DMS153 treated with DMSO at 0.1 percent for 48 hours (cell line): Measurements from ENCODE around the gene BARHL2.

Source experiments
- DNase-seq: peaks from one replicate; lab custom pipeline; 2025; ENCODE audit not compliant: unreplicated experiment; lab: John Stamatoyannopoulos, UW

Gene BARHL2

DNA sequence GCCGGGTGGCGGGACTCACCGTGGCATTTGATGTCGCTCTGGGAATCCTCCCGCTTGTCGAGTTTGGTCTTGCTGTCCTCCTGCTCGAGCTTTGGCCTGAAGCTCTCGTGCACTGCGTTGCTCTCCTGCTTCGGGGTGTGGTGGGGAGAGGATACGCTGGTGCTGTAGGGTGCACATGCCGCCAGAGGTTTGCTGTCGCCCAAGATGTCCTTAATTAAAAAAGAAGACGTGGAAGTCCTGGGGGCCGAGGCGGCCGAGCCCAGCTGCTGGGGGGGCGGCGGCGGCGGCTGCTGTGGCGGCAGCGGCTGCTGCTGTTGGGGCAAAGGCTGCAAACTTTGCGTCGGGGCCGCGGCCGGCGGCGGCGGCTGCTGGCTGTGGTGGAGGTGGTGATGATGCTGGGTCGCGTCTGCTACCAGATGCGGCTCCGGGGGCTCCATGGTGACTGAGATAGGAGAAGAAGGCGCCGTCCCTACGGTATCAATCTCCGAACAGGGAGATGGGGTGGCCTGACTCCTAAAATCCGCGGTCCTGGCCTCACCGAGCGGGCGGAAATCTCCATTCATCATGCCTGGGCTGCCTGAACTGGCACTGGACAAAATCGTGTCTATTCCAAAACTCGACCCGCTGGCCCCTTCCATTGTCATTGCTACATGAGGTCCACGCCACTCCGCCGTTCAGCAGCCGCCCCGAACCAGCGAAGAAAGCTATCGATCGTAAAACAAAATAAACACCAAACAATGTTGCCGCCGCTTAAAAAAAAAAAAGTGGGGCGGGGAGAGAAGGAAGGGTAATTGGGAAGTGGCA, at the start of gene BARHL2:
Gene BARHL2, minus strand, starts transcription at position 751 of the 804 bp plus-strand sequence. Its CDS starts 107 bp downstream, at position 644.
- DNase-seq, result no peak

DNA sequence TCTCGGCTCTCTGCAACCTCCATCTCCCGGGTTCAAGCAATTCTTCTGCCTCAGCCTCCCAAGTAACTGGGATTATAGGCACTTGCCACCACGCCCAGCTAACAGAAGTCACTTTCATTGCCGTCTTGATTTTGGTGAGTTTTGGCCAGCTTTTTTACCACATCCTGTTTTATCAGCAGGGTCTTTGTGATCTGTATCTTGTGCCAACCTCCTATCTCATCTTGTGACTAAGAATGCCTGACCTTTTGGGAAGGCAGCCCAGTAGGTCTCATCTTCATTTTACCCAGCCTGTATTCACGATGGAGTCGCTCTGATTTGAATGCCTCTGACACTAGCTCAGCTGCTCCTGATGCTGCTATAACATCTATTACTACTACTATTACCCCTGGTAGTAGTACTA, 46.8 kb upstream of the BARHL2 start:
- DNase-seq, result no peak

DNA sequence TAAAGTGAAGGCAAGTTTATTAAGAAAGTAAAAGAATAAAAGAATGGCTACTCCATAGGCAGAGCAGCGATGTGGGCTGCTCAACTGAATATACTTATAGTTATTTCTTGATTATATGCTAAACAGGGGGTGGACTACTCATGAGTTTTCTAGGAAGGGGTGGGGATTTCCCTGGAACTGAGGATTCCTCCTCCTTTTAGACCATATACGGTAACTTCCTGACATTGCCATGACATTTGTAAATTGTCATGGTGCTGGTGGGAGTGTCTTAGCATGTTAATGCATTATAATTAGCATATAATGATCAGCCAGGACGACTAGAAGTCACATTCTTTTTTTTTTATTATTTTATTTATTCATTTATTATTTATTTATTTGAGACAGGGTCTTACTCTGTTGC, 46.4 kb upstream of the BARHL2 start:
- no peak for DNase-seq

DNA sequence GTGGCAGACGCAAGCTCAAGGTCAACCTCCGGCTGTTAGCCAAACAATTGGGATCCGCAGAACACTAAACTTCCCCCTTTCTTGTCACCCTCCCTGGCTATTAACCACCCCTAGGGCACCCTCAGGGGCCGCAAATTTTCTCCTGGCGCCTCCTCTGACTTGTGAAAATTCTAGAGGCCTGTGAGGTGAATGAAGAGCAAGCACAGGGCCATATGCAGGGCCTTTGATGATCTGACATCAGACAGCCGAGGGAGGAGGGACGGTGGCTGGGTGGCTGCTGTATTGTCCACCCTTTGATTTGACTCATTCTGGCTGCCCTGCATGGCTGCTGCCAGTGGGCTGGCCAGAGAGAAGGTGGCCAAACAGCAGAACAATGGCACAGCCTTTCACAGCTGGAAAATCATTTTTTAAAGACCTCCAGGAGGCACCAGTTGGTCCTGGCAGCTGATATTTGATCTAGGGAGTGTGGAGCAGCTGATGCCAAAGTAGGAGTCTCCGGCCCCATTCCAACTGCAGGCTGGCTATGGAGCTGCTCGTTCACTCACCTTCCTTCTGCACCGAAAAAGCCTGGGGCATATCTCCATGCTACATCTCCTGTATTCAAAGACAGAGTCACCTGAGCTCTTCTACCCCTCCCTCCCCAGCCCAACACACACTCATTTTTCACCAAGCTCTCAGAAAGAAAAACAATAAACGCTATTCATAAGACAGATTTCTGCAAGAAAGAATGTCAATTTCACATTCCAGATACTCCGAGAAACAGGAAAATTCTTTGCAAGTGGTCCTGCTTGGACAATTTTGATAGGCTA, 44.9 kb upstream of the BARHL2 start:
- no peak for DNase-seq

DNA sequence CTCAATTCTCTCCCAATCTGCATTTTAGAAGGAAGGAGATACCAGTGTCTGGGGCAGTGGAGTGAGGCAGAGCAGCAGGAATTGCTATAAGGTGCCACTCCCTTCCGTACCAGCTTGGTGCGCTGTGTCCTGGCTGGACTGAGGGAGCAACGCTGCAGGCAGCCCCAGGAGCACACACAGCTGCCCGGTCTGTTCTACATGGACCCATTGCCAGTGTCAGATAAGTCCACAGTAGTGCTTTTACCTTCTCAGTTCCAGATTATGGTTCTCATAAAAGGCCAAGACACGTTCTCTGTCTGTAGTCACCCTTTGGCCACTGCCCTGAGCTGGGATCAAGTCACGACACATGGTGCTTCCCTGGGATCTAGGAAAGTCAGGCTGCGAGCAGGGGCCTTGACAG, 44.1 kb upstream of the BARHL2 start:
- no peak for DNase-seq

DNA sequence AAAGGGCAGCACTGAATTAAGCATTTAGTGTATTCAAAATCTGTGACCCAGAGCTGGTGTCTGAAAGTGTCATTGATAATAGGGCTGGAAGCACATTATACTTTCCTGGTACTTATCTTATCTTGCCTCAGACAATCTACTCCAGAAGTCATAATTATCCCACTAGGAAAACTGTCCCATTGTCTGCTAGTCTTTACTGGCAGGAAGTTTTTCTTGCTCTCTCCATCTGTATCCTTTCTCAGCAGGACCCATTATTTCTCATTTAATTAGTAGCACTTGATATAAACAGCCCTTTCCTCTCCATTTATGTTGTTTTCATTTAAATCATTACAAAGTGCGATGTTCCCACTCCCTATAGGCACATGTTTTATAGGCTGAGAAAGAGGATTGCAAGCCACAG, 36.5 kb upstream of the BARHL2 start:
- no peak for DNase-seq

DNA sequence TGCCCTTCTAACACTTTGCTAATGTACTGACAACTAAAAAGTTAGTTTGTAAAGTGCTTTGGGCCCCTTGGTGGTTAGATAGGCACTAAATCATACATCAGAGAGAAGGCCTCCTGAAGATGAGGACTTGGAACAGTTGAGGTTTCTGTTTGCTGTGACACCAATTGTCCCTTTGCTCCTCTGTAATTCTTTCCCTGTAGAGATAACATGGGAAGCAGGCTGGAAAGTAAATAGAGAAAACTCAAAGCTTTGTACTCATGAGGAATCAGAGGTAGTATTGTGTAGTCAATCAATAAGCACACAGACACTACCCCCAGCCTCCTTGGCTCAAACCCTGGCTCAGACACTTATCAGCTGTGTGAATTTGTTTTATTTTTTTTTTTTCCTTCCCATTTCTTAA, 31.6 kb upstream of the BARHL2 start:
- DNase-seq, result no peak

DNA sequence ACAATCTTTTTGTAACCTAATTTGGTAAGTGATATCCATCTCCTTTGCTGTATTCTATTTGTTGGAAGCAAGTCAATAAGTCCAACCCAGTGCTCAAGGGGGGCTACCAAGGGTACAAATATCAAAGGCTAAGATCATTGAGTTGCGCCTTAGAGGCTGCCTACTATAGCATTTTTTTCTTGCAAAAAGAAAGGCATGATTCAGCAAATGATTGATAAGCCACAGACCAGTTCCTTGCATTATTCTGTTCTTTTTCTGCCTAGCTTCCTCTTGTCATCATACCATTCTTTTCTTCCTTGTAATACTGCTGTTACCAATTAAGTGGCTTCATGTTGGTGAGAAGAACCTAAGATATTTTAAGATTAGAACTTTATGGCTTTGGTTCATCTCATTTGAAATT, 29.8 kb upstream of the BARHL2 start:
- no peak for DNase-seq

DNA sequence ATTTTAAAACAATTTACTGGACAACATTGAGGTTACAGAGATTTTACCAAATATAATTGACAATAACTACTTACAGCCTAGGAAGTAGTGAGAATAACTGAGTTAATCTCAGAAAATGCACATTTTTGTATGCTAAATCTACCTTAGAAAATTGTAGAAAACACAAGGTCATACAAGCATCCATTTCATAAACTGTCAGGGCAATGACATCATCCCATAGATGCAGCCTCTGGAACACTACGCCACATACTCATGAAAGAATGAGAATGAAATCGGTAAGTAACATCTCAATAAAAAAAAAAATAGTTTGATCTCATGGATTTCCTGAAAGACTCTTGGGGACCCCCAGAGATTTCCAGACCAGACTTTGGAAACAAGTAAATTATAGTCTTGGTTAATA, 28.9 kb upstream of the BARHL2 start:
- no peak for DNase-seq

DNA sequence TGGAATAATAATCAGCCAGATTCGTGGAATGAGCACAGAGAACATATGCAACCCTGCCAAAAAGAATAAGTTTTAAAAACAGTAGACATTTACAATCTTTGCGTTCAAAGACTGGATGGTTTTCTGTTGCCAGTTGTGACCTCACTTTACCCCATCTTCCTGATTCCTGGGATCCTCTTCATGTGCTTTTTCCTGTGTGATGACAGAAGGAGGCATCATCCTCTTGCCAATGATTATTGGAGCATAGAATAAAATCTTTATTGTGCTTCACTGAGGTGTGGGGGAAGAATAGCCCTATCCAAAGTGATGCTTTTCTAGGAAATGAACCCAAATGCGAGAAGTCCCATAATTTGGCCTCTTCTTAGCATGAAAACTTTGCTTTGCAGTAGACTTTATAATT, 15.0 kb upstream of the BARHL2 start:
- DNase-seq, result no peak

DNA sequence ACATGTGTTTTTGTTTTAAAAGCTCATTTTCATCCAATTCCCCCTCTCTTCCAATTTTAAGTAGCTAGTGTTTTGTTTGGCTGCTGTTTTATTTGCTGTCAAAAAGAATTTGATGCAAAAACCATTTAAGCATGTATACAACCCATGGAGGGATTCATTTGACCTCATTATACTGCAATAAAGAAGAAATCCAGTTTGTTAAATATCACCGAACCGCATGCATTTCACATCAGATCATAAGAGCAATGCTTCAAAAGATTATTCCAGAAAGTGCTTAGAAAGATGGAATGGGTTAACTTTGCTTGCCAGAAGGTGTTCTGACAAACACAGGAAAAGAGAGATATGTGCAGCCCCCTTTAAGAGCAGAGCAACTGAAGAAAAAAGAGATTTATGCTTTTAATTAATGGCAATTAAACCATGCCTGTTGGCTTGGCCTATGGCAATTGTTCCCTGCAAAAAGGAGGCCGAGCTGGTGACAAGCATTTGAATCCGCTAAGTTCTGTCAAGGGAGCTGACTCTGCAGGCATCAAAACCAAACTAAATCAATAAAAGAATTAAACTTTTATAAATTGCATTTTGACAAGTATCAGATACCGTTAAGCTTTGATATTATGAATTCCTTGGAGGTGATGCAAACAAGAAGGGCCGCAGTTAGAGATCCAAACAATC, 14.4 kb upstream of the BARHL2 start:
- DNase-seq, result no peak

DNA sequence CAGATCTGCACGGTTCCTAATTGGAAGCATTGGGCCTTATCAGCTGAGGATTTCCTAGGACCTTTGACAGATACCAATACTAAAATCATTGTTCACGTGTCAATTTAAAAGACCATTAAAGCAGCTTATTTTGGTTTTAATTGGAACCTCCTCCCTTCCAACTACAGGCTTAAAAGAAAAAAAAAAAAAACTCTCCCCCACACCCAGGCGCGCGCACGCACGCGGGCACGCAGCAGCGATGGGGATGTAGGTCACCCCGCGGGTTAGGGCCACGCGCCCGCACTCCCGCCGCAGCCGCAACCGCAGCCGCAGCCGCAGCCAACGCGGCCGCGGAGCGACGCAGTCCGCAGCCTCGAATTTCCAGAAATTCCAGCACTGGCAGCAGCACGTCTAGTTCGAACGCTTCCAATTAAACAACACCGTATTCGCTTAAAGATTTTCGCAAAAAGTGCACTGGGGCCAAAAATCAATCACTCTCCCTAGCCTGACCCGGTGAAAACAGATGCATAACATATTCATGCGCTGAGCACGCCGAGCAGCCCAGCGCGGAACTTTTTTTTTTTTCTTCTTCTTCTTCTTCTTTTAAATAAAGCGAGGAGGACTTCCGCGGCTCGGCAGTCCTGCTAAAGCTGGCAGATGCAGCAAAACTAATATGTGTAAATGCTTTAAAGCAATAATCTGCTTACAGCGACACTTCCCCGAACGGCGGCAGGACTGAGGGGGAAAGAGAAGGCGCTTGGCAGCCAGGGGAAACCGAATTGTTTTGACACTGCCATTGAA, 13.3 kb upstream of the BARHL2 start:
- no peak for DNase-seq

DNA sequence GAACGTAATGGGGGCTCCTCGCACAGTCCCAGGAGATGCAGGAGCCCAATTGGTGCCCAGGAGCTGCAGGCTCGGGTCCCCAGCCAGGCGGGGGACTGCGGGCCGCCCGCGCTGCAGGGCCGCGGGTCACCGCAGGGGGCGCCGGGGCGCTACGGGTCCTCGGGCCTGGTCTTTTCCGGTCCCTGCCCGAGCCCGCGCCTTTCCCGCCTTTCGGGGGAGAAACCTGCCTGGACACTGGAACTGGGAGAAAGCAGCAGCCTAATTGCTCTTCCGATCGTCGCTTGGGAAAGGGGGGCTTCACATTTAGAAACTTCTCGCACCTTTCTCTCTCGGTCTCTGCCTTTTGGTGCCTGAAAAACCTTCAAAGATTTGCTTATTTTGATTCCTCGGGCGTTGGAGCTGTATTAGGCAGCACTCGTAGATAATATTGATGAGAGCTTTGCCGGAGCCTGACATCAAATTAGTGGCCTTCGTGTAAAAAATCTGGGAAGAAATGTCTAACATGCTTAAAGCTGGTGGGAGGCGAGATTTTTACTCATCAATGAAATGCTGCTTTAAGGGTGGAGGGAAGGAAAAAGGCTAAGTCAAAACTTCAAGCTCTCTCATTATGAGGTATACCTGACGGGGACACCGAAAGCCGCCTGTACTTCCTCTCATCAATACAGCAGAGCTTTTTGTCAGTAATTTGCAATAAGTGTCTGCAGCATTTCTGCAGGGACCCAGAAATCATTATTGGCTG, 12.6 kb upstream of the BARHL2 start:
- no peak for DNase-seq

DNA sequence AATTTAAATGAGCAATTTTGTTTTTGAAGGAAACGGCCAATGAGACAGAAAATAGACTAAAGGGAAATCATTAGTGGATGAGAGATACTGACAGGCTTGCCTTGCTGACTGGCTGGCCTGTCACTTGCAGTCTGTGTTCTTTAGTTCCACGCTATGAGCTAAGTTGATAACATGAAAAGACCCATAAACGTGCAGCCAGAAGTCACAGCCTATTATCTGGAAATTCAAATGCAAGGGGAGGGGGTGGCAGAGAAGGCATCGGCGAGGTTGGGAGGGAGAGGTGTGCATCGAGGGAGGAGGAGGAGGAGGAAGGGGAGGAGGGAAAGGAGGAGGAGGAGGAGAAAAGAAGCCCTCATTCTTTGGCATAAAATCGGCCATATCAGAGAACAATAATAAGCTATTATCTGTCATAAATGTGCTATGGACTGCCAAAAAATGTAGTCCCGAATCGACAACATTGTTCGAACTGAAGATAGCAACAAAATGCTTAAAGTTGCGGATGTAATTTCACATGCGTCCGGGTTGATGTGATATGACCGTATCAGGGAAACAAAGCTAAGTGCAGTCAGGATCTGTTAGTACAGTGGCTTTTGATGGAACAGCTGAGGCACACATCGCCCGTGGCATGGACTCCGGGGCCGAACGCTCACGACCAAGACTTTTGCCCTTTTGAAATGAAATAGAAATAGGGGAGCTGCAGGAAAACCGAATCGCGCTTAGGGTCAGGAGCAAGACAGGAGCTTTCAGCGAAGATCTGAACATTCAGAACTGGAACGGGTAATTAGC, 11.6 kb upstream of the BARHL2 start:
- no peak for DNase-seq

DNA sequence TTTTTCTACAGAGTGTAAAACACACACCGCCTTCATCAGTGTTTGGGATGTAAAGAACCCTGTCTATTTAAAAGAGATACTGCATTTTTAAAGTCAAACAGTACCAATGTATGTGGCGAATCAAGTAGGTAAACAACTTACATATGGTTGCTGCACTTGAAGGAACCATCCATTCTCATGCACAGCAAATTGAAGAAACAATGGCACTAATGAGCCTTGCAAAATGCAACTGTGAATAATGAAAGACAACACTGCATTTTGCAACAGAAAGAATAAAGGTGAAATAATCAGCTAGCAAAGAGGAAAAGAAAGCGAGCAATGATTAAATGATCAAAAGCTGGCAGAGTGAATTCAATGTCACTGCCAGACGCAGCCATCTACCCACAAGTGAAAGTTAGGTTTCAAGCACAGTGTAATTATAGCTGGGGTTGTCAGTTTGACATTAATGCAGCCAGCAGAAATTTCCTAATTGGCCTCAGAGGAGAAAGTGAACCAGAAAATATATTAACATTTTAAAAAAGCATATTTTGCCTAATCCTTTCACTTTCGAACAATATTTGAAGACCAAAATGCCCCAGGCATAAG, 10.9 kb upstream of the BARHL2 start:
- DNase-seq, result no peak

DNA sequence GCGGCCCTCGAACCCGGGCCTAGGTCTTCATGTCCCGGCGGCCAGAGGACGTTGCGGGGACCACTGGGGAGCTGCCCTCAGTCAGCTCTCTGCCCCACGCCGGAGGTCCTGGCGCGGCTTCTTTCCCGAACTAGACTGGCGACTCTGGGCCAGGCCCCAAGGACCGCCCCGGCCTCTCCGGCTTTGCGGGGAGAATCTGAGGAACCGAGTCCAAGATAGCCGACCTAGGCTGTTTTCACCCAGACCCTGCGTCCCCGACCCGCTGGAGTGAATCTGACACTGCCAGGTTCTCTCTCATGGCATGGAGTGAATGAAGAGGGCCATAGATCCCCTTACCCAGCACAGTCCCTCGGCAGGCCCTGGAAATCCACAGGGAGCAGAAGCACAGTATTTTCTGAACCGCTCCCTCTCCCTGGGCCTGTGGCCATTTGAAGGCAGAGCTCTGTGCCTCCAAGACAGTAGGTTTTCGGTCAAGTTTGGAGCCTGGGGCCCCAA, 9.9 kb upstream of the BARHL2 start:
- DNase-seq, result no peak

DNA sequence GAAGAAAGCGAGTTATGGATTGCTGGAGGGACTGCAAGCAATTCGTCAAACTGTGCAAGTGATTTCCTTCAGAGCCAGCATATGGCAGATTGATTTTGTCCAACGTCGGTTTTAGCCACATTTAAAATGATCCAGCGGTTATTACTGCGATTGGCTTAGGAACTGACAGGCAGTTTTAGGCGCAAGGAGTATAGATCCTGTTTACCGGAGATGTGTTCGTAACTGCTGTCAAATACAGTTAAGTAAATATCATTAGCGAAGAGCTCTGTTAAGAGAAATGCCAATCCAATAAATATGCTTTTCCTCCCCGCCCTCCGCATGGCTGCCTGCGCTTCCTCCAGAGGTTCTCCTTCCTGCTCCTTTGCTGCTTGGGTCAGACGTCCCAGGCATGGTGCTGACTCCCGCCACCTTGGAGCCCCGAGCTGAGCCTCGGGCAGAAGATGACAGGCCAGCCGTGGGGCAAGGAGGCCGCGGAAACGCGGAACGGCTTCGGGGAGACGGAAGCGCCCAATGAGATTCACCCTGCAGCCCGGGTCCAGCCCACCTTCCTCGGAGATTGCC, 9.4 kb upstream of the BARHL2 start:
- no peak for DNase-seq

DNA sequence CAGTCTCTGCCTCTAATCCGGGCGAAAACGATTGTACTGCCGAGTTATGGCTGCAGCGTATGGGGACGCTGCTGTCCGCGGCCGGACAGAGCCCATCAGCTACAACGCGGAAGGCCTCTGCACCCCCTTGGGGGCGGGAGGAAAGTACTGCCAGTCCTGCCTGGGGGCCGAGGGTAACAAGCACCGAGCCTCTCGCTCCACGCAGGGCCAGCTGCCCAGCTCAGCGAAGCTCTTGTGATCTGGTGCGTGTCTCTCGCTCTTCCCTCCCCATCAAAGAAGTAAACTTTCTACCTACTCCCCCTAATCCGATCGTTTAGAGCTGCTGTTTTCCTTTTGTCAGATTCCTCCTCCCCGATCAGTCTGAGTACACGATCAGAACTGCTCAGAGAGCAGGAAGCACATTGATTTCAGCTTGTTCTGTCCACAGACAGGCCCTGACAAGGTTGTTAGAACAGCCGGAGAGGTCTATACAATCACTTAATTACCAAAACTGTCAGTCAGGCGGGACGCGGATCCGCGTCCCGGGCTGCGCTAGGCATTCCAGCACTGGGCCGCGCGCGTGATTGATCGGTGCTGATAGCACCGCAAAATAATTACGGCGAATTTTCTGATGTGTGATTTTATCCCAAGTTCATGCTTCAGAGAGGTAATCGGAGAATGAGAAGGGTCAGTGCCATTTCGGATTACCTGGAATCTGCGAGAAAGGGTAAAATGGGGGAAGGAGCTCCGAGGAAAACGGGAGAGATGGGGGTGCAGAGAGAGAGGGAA, 8.7 kb upstream of the BARHL2 start:
- no peak for DNase-seq
